Cerebellar cortex (tissue), 1 donor: ENCODE data around the gene GATAD1.
"Not testable (repeated sequence)": the region's sequence is repeated elsewhere in the genome, so short reads cannot be mapped to it uniquely, and the experiment has no call there.

ENCODE experiments used
- DNase-seq: peaks from one replicate; pipeline ENCODE4 v3.0.0-alpha.2; 2015; ENCODE audit warnings: low spot score

Gene GATAD1

DNA sequence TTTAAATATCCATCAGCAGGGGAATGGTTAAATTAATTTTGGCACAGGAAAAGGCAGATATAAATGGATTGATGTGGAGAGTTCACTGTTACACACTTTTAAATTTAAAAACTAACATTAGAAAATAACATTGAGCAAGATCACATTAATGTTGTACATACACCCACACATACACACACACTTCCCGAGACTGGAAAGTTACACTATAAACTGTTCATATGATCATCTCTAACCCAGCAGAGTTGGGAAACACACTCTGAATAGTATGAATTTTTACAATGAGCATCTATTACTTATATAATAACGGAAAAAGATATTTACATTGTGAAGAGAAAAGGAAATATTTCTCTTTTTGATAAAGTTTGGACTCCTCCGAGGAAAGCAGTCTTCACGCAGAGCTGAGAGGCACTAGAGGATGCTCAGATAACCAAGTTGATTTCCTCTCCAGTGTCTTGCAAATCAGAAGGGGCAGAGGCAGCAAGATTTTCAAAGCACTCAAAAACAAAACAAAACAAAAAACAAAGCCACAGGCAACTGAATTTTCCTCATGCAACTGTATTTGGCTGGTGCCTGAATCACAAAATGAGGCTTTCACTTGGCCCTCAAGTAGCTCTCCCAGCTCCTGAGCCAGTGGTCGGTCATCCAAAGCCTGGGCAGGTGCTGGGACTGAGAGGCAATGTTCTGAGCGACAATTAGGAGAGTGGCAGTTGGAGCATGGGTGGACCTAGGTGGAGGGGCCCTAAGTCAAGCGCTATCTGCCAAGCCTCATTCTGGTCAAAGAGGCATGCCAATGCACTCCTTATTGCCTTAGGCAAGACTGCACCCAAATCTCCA is 10.5 kb upstream of the GATAD1 start:
- DNase-seq = no peak

DNA sequence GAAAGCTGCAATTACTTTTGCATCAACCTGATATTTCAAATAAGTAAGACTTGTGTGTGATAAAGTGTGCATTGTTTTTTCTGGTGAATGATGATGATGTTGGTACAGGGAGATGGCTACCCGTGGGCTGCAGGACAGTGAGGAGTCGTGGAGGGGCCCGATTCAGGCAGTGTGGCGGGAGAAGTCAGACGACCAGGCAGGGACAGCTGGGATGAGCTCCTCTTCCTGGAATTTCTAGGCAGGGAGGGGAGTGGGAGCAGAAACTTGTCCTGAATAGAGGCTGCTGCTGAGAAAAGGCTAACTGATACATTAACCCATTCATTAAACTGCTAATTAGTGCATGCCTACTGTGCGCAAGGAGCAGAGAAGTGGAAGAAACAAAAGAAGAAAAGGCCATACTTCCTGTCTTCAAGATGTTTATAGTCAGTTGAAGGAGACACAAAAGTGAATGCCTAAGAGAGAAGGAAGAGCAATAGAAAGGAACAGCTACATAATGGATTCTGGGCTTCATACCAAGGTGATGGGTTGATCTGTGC is 9.3 kb upstream of the GATAD1 start:
- no peak for DNase-seq

DNA sequence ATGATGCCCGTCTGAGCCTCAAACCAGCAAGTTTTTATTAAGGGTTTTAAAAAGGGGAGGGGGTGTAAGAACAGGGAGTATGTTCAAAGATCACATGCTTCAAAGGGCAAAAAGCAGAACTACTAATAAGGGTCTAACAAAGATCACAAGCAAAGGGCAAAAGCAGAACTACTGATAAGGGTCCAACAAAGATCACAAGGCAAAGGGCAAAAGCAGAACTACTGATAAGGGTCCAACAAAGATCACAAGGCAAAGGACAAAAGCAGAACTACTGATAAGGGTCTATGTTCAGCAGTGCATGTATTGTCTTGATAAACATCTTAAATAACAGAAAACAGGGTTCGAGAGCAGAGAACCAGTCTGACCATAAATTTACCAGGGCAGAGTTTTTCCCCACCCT is 4.6 kb upstream of the GATAD1 start:
- not testable (repeated sequence) for DNase-seq

DNA sequence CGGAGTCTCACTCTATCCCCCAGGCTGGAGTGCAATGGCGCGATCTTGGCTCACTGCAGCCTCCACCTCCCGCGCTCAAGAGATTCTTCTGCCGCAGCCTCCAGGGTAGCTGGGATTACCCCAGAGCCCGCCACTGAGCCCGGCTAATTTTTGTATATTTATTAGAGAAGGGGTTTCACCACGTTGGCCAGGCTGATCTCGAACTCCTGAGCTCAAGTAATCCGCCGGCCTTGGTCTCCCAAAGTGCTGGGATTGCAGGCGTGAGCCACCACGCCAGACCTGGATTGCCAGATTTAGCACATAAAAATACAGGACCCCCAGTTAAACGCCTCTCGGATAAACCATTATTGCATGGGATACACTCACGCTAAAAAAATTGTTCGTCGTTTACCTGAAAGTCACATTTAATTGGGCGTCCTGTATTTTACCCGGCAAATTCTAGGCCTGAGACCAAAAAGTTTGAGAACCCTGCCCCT is 375 bp upstream of the GATAD1 start:
- no peak for DNase-seq

DNA sequence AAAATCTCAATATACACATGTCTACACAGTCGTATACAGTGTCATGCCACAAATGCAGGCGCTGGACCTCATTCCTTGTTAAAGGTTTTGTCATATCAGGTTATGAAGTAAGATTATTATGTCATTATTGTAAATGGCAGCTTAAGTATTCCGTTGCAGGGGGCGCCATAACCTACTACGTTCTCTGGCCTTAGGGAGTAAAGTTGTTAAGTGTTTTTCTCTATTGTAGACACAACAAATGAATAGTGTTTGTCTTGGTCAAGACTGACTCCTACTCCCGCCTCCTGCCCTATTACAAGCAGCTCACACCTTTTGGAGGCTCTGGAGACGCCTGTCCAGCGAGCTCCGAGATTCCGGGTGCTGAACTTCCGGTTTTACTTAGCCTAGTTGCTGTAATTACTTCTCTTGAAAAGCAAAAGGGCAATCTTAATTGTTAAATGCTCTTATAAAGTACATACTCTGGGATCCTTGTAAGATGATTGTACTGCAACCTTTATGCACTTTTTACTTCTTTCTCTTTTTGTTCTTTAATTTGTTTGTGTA is 994 bp downstream of the GATAD1 start:
- DNase-seq = peak; percentile 66

DNA sequence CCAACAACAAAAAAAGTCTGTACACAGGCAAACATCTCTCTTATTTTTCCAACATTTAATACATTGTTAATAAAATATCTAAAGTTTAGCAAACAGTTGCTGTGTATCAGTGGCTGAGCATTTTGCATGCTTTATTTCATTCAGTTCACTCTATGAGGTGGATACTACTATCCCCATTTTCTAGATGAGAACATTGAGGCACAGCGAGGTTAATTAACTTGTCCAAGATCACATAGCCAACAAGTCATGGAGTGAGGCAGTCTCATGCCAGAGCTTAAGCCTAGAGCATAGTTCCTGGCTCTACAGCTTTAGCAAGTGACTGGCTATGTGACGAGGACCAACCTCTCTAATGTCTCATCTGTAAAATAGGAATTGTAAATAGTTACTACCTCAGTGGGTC is 4.4 kb downstream of the GATAD1 start:
- no peak for DNase-seq

DNA sequence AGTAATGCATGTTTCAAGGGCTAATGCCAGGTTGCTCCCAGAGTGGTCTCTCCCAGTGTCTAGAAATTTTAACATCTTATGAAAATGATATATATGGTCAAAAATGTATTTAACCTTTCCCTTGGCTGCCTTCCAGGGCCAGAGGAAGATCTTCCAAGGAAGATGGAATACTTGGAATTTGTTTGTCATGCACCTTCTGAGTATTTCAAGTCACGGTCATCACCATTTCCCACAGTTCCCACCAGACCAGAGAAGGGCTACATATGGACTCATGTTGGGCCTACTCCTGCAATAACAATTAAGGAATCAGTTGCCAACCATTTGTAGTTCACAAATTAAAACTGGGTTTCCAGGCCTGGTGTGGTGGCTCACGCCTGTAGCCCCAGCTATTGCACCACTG is 9.0 kb downstream of the GATAD1 start:
- no peak for DNase-seq

DNA sequence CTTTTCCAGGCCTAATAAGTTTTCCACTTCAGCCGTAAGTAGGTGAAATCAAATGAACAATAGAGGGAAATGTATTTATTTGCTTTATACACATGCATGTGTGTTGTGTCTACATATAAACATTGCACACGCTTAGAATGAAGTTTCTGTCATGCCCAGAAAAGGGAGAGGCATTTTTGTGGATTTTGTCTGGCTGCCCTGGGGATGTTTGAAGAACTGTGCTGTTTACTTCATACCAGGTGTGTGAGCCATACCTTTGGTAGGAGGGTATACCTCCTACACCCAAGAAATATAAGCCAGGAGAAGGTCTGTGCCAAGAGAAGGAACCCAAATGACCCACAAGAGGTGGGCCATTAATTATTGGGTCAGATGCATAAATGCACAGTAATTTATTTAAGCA is 12.8 kb downstream of the GATAD1 start:
- no peak for DNase-seq

DNA sequence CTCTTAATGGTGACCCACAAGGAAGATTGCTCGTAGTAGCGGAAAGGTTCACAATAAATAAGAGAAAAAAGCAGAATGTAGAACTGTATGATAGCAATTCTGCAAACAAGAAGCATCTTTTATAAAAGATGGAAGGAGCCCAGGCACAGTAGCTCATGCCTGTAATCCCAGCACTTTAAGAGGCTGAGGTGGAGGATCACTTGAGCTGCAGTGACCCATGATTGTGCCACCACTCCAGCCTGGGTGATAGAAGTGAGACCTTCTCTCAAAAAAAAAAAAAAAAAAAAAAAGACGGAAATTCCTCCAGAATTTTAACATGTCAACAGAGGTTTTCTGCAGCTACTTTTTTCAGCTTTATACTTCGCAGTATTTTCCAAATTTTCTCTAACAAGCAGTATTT is 13.2 kb downstream of the GATAD1 start:
- DNase-seq = no peak

DNA sequence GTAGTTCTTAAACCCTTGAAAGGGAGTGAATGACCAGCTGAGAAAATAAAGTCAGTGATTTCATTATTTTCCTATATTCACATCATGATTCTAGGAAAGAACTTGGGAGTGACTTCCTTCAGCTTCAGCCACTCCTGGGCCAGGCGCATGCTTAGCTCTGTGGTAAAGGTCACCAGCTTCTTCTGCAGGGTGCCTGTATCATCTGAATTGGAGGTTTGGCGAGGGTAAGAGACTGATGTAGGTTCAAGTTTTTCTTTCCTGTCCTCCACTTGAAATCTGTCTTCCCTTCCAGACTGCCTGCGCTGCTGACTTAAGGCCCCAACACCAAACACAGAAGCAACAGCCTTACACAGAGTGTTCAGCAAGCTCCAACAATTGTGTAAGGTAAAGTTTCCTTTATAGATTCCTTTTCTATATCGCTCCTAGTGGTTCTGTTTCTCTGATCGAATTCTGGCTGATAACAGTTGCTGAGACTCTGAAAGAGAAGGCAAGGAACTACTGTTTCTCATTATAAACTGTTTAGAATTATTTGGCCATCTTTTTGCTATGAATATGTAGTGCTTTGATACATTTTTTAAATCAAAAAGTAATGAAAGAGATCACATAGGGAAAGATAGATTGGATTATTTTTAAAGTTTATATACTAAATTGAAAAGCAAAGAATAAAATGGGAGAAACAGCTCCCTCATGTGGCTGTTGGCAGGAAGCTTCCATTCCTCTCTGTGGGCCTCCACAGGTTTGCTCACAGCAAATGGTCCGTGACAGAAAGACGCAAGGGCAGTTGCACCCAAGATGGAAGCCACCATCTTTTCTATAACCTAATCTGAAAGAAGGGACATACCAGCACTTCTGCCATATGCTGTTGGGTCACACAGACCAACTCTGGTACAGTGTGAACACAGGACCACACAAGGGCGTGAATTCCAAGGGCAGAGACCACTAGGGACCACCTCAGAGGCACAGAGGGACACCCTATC is 14.0 kb downstream of the GATAD1 start:
- DNase-seq = peak; percentile 46

DNA sequence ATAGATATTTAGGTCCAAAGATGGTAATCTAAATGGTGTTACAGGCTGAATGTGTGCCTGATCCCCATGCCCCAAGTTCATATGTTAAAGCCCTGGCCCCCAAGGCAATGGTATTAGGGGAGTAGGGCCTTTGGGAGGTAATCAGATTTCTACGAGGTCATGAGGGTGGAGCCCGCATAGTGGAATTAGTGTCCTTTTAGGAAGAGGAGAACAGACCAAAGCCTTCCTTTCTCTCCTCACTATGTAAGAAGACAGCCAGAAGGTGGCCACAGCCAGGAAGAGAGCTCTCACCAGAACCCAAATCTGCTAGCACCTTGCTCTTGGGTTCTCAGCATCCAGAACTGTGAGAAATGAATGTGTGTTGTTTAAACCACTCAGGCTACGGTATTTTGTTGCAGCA is 15.3 kb downstream of the GATAD1 start:
- DNase-seq = no peak

DNA sequence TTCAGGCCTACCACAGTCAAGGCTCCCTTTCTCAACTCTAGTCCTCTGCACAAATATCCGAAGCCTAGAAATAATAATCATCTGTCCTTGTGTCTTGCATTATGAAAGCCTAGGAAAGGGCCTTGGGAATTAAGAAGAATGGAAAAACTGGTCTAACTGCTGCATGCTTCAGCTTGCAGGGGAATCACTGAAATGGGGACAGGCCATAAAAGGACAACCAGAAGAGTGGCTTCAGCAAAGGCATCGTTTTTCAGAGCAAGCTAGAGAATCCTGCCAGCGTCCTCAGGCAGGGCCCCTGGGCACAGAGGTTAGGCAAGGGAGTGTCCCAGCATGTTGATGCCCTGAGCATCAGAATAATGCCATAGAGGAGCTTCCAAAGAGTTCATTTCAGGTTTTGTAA is 17.2 kb downstream of the GATAD1 start:
- DNase-seq = no peak

DNA sequence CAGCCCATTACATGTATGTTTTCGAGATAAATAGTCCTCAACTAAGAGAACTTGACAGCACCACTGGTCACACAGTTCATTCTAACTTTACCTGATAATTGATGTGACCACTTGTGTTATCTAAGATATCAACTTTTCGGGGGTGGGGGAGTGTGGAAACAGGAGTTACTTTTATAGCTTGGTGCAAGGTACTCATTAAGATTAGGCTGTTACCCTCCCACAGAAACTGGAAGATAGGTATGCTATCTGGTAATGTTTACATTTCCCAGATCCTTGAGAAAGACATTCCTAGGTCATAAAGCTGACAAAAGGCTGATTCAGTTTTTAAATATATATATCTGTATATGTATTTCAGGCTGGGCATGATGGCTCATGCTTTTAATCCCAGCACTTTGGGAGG is 19.4 kb downstream of the GATAD1 start:
- no peak for DNase-seq

DNA sequence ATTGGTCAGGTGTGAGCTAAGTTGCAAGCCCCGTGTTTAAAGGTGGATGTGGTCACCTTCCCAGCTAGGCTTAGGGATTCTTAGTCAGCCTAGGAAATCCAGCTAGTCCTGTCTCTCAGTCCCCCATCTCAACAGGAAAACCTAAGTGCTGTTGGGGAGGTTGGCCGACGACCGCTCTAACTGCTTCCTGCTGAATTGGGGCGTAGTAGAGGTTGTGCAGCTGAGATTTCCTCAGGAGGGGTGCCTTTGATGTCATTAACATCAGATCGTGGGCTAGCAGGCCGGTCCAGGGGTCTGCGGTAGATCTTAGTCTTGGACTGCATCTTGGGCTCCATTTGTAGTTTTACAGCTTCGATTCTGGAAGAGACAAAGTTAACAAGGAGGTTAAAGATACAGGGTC is 21.3 kb downstream of the GATAD1 start:
- not testable (repeated sequence) for DNase-seq

DNA sequence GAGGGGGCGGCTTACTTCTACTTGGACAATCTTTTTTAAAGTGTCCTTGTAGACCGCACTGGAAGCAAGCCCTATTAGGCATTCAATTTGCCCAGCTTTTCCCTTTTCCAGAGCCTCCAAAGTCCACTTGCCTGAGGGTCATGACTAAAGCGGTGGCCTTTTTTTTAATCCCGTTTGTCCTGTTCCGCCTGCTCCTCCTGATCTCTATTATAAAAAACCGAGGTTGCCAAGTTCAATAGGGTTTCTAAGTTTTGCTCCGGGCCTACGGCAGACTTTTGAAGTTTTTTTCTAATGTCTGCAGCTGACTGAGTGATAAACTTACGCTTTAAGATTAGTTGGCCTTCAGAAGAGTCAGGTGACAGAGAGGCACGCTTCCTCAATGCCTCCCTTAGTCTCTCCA is 26.7 kb downstream of the GATAD1 start:
- DNase-seq = not testable (repeated sequence)

DNA sequence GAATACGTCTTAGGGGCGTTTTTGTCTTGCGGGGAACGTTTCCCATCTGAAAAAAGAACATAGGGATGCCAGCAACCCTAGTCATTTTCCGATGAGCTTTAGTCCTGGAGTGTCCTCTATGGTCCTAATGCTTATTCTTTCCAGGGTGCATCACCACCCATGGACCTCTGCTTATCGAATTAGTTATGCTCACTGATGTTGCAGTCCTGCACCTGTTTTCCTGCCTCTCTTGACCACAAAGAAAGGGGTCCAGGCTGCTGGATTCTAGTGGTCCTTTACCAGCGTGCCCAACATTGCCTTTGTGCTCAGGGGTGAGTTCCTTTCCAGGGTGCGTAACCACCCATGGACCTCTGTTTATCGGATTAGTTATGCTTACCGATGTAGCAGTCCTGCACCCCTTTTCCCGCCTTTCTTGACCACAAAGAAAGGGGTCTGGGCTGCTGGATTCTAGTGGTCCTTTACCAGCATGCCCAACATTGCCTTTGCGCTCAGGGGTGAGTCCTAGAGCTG is 28.0 kb downstream of the GATAD1 start:
- not testable (repeated sequence) for DNase-seq

DNA sequence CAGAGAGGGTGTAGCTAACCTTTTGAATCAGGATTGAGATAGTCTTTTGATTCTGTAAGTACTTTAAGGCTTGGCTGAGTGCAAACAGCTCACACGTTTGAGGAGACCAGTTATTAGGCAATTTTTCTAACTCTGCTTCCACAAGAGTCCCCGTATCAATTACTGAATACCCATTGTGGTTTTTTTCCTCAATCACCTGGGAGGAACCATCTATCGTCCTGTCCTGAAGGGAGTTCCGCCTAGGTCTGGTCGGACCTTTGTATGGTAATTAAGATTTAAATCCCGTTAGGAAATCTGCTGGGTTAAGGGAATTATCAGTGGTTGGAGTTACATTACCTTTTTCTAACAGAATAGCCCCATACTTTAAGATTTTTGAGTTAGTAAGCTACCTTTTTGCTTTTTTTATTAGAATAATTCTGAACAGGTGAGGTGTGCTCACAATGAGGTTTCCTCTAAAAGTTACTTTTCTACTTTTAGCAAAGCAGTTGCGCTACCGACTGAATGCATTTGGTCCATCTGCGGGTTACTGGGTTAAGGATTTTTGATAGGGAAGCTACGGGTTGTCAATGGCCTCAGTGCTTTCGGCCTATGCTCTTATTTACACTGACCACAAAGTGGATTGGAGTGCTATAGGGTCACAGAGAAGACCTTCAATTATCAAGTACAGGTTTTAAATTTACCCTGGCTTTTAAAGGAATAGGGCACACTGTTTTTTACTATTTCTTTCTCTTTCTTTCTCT is 28.7 kb downstream of the GATAD1 start:
- not testable (repeated sequence) for DNase-seq

DNA sequence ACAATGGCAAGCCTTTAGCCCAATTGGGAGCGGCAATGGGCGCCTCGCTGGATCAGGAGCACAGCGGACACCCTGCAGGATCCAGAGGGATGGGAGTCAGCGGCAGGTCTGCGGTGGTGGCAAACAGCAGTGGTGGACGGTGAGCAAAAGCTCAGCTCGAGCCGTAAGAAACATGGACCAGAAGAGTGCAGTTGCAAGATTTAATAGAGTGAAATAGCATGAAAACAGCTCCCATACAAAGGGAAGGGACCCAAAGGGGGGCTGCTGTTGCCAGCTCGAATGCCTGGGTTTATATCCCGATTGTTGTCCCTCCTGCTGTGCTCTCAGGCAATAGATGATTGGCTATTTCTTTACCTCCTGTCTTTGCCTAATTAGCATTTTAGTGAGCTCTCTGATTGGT is 30.4 kb downstream of the GATAD1 start, which contains the start of gene ERVW-1:
ERVW-1 (minus strand) TSS at position 266 of the 400 bp plus-strand sequence. CDS start 7,565 bp downstream, outside the sequence.
- not testable (repeated sequence) for DNase-seq

DNA sequence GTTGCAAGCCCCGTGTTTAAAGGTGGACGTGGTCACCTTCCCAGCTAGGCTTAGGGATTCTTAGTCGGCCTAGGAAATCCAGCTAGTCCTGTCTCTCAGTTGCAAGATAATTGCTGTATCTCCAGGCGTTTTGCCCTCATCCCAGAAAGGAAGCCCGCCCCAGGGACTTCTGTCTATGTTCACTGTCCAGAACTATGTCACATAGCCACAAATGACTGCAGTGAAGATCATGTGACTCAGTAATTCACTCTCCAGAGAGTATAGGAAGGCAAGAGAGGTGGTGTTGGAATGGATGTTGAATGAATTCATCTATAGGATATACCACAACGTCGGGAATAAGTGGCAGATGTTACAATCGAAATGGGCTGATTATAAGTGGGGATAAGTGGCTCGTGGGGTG is 30.8 kb downstream of the GATAD1 start:
- no peak for DNase-seq

DNA sequence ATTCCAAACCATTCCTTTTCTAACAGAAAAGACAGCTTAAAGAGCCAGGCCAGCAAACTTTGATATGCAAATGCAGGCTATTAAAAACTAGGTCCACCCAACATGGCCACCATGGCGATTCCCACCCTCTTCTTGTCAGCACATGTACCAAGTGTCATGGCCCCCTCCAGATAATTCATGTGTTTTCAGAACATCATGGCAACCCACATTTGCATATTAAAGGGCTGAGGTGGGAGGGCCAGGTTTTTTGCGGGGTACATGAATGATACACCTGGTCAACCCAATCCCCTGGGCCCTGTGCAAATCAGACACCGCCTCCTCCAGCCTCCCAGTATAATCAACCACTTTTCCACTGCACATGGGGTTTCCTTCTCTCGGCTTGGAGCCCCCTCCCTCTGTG is 31.4 kb downstream of the GATAD1 start:
- no peak for DNase-seq

DNA sequence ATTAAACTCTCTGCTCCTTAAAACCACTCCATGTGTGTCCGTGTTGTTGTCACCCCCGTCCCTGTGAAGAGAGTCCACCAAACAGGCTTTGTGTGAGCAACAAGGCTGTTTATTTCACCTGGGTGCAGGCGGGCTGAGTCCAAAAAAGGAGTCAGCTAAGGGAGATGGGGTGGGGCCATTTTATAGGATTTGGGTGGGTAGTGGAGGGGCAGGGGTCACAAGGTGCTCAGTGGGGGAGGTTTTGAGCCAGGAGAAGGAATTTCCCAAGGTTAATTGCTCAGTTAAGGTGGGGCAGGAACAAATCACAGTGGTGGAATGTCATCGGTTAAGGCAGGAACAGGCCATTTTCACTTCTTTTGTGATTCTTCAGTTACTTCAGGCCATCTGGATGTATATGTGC is 31.9 kb downstream of the GATAD1 start:
- DNase-seq = not testable (repeated sequence)
